C4-2B (cell line): ENCODE results near the gene OR13G1.

Experiments used
- ZFX ChIP-seq: fragments of 450-650 bp; IDR thresholded peaks from 2 replicates; pipeline ENCODE4 v1.6.1; 2017
- TF ChIP-seq, protein P1 (sequence below): fragments of 450-650 bp; conservative IDR thresholded peaks from 2 replicates; pipeline ENCODE4 v1.5.1; 2017; ENCODE audit warnings: mild to moderate bottlenecking

DNA sequence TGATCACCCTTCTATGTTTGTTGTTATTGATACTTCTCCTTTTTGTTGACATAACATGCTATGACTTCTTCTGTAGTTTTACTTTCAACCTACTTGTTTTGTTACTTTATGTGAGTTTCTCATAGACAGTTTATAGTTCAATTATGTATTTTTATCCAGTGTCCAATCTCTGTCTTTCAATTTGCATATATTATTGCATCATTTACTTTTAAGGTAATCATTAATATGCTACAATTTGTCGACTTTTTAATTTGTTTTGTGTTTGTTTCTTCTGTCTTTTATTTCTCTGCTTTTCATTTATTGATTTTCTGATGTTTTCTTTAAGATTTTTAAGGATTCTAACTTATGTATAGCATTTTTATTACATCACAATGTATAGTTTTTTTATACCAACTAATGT, 10.3 kb downstream of the OR13G1 start:
- TF ChIP-seq, protein P1, sequence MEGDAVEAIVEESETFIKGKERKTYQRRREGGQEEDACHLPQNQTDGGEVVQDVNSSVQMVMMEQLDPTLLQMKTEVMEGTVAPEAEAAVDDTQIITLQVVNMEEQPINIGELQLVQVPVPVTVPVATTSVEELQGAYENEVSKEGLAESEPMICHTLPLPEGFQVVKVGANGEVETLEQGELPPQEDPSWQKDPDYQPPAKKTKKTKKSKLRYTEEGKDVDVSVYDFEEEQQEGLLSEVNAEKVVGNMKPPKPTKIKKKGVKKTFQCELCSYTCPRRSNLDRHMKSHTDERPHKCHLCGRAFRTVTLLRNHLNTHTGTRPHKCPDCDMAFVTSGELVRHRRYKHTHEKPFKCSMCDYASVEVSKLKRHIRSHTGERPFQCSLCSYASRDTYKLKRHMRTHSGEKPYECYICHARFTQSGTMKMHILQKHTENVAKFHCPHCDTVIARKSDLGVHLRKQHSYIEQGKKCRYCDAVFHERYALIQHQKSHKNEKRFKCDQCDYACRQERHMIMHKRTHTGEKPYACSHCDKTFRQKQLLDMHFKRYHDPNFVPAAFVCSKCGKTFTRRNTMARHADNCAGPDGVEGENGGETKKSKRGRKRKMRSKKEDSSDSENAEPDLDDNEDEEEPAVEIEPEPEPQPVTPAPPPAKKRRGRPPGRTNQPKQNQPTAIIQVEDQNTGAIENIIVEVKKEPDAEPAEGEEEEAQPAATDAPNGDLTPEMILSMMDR, result no peak
- TF ChIP-seq ZFX, result no peak
